Measurements from ENCODE around the gene ZNF785.
"Not testable (repeated sequence)": the region's sequence is repeated elsewhere in the genome, so short reads cannot be mapped to it uniquely, and the experiment has no call there.

The ZNF785 gene

GRCh38 chr16:30602616-30603277 lies 17.2 kb upstream of the ZNF785 start:
- DNase-seq, result no peak

GRCh38 chr16:30601966-30602365 lies 16.5 kb upstream of the ZNF785 start:
- DNase-seq, result no peak

- no peak for DNase-seq
Measured at GRCh38 chr16:30600929-30601328, 15.4 kb upstream of the ZNF785 start.

- DNase-seq, result peak; percentile 53
Measured at GRCh38 chr16:30600215-30600614, 14.7 kb upstream of the ZNF785 start.

- DNase-seq, result no peak
Measured at GRCh38 chr16:30592871-30593270, 7.4 kb upstream of the ZNF785 start.

- DNase-seq, result not testable (repeated sequence)
Measured at GRCh38 chr16:30590869-30591268, 5.4 kb upstream of the ZNF785 start.

GRCh38 chr16:30589582-30589981 lies 4.1 kb upstream of the ZNF785 start:
- not testable (repeated sequence) for DNase-seq

- no peak for DNase-seq
Measured at GRCh38 chr16:30588651-30589050, 3.2 kb upstream of the ZNF785 start.

GRCh38 chr16:30585022-30585399 lies 486 bp downstream of the ZNF785 start:
- peak; percentile 46 for DNase-seq

- no peak for DNase-seq
Measured at GRCh38 chr16:30582611-30583340, 2.7 kb downstream of the ZNF785 start.

GRCh38 chr16:30581457-30581856 lies 4.0 kb downstream of the ZNF785 start:
- peak; percentile 3 for DNase-seq

- no peak for DNase-seq
Measured at GRCh38 chr16:30574678-30575077, 10.8 kb downstream of the ZNF785 start.

GRCh38 chr16:30571445-30572322 lies 13.8 kb downstream of the ZNF785 start, which contains the start of gene ZNF688:
ZNF688 (minus strand) TSS chr16:30571714; CDS start chr16:30571629, 85 bp downstream.
- DNase-seq, result peak; percentile 99

- DNase-seq, result peak; percentile 60
Measured at GRCh38 chr16:30570636-30571444, 14.7 kb downstream of the ZNF785 start.

GRCh38 chr16:30569746-30570635 lies 15.5 kb downstream of the ZNF785 start:
- no peak for DNase-seq

GRCh38 chr16:30569281-30569680 lies 16.2 kb downstream of the ZNF785 start:
- no peak for DNase-seq

- DNase-seq, result no peak
Measured at GRCh38 chr16:30567991-30568638, 17.4 kb downstream of the ZNF785 start.

- DNase-seq, result no peak
Measured at GRCh38 chr16:30567160-30567990, 18.1 kb downstream of the ZNF785 start.

- no peak for DNase-seq
Measured at GRCh38 chr16:30566531-30566930, 19.0 kb downstream of the ZNF785 start.

GRCh38 chr16:30565984-30566383 lies 19.5 kb downstream of the ZNF785 start:
- DNase-seq, result no peak

All from DMS79 treated with DMSO at 0.1 percent for 48 hours (cell line).